CD4-positive, alpha-beta T cell treated with Interleukin-10 for 1 hour (primary cell): Measurements from ENCODE around the gene COL8A1.

Source experiments
- DNase-seq: peaks from one replicate; pipeline ENCODE4 v3.0.0-alpha.2; 2020

COL8A1 gene

DNA sequence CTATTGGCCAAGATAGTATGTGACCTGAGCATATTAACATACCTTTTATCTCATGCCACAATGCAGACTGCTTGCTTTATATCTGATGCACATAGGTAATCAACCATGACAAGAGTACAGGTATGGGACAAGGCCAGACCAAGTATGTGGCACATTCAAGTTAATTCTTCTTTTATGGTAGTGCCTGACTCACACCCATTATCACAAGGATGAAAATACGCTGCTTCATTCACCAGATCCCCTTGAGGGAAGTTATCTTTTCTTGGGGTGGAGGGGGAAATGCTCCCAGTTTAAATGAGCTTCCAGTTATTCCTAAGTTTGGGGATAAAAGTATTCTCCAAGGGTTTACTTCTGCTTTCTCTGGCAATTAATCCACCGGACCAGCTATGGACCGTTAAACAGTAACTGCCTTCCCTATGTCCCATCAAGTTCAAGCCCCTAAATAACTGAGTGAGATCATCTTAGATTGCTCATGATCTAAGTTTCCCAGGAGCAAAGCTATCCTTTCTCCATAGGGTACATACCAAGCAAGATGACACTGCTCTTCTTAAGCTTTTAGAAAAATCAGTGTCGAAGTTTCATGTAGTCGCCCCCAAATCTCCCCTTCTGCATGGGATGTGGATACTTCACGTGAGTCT is 1.9 kb downstream of the COL8A1 start:
- DNase-seq: no peak

DNA sequence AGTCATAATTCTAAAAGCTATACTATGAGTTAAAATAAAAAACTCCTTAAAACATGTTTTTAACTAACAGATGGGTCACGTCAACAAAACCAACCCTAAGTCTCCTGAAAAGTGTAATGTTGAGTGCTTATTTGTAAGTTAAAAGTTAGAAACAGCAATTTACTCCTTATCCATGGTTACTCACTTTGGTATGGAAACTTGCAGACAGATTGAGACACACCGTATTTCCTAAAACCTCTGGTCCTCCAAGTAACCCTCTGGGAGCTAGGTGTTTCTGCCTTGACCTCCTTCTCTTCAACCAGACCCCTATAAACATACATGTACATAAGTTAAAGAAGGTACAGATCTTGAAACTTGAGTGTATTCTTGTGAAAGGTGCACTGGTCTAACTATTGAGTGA is 3.1 kb downstream of the COL8A1 start:
- no peak for DNase-seq

DNA sequence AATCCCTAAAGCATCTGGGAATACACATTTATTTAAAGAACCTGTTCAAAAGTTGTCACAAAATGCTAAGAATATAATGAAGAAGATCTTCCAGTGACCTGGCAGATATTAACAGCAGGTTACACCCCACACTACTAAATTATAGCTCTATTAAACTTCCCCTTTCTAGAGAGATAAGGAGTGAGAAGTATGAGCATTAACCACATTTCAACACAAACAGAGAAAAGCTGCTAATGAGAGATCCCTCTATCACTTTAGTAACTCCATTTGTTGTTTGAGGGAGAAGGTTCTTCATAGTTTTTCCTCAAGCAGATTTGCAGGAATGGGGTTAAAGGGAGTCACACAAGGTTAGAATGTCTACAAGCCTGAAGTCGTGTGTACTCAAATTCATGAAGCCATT is 3.6 kb downstream of the COL8A1 start:
- DNase-seq: no peak

DNA sequence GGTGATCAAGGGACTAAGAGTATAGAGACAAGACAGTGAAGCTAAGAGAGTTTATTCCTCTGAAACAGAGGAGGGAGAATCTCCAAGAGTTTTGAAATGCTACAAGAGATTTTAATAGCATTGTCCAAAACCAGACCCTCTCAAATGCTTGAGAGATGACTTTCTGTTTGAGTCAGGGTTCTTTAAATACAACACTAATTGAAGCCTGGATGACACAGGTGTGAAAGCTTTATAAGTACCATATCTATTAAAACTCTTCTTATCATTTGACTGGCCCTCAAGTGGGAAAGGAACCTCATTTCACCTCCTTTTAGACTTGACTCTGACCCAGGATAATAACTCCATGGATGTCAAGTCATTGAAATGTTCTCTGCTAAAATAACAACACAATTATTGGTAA is 5.6 kb downstream of the COL8A1 start:
- DNase-seq: no peak

DNA sequence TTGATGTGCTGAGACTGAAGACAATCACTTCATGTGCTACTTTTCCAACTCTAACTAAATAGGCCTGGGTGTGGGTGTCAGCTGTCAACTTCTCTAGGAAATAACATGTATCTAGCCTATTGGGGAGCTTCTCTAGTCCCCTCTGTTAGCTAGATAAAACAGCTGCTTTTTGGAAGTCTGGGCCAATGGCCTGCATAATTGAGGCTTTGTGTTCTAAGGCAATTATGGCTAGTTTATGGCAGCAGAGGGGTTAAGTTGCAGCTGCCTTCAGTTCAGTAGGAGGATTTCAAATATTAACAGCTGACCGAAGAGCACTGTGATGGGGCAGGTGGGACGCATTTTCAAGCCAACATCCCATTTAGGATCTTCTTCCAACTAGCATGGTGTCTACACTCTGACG is 6.4 kb downstream of the COL8A1 start:
- no peak for DNase-seq

DNA sequence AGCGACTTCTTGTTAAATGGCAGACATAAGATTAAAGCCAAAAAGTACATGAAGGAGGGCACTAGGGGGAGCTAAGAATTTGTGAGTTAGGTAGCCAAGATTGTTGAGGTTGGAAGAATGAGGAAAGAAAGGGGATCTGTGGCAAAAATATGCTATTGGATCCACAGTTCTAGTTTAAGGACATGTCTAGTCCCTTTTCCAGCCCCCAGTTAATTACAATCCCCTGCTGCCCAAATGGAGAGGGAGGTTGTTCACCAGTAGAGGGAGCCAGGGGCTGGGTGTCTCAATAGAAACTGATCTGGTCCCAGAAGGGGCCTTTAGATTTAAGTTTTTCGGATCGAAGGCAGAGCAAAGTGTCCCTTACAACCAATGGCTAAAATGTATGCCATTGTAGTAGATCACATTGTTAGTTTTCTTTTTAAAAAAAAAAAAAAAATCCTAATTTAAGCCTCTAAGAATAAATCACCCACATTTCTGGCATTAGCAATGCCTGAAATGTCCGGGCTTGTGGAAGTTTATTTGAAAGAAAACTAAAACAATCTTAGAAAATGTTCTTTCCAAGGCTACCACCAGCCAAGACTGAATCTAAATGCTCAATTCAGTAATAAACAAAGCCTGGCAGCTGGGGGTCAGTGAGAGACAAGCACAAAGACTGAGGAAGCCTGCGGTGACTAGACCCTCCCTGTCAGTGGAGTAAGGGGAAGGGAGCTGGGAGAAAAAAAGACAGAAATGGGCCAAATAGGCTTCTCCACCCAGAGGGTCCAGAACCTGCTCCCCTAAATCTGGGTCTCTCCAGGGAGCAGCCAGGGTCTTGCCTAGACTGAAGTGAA is 7.1 kb downstream of the COL8A1 start:
- DNase-seq: no peak

DNA sequence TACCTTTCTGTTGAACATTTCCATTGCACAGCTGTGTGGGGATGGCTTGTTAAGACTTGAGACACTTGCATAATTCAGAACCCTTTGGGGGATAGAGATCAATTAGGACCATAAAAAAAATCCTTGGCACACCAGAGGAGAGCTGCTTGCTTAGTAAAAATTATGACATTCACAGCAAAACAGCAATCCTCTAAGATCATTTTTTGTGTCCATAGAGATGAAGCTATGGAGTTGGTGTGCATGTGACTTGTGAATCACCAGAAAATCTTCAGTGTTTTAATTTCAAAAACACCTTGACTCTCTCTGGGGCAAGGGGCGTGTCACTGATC is 7.7 kb downstream of the COL8A1 start:
- DNase-seq: no peak

DNA sequence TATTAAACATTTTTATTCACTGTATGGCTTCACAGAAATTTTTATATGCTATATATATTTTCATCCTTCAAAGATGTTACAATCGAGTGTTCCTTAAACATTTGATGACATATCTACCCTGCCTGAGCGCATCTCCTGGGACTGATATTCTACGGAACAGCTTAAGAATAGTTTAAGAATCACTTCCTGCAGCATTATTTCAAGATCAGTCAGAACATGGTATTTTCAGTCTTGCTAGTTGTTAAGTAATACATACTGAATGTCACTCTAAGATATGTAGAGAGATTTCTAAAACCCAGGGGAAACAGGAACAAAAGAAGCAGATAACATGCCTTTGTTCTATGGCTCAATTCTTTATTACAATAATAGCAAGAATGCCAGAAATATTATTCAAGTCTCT is 8.7 kb downstream of the COL8A1 start:
- no peak for DNase-seq

DNA sequence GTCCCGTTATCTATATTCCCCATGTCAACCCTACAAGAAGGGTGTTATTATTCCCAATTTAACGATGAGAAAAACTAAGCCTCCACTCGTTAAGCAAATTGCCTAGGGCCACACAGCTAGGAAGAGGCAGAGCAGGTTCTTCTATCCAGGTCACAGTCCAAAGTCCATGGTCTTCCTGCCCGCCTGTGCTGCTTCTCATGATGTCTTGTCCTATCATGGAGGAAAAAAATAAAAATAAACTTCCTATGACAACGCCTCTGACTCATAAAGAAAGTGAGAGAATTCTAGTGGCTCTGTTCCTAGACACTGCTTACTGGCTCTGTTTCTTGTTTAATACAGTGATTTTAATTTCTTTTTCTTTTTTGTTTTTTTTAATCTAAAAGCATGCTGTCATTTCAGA is 9.7 kb downstream of the COL8A1 start:
- DNase-seq: no peak

DNA sequence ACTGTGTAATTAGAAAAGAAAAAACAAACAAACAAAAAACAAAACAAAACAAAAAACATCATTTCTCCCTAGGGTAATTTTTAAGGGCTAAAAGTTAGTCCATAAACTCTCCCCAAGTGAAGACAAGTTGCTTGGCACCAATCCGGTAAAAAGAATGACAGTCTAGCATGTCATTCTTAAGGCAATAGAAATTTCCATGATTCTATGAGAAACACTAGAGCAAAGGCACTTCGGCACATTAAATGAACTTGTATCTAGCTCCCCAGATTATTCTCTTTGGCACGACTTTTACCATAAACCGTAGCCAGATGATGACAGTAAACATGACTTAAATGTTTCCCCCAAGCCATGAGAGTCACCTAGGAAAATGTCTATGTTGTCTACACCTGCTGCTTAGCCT is 10.1 kb downstream of the COL8A1 start:
- no peak for DNase-seq

DNA sequence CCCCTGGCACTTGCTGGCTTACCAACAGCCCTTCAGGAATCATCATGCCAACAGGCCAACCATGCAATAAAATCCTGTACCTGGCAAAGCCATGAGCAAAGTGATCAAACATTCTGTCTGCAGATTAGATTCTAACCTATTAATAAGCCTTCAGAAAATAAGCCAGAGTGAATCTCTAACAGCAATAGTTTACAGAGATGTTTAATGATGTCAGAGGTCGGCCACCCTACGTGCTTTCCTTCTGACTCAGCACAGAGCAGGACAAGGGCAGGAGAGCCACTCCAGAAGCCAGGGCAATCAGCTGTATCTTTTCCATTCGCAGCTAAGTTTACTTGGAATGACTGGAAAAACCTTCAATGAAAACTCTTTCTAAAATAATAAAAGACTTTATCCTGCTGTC is 13.1 kb downstream of the COL8A1 start:
- DNase-seq: no peak

DNA sequence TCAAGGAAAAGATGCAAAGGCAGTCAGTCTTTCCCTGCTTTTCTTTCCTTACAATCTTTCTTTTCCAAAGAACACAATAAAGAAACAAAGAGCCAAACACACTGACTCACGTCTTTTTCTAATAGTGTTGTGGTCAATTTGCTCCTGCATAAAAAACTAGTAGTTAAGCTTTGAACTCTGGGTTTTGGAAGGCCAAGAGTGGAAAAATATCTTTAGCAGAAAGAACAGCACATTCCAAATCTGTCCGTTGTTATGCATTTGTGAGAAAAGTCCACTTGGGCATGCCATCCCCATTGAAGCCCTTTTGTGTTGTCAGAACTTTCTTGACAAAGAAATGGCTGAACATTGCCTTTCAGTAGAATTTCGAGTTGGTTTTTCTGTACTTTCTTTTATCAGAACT is 18.2 kb downstream of the COL8A1 start:
- DNase-seq: no peak

DNA sequence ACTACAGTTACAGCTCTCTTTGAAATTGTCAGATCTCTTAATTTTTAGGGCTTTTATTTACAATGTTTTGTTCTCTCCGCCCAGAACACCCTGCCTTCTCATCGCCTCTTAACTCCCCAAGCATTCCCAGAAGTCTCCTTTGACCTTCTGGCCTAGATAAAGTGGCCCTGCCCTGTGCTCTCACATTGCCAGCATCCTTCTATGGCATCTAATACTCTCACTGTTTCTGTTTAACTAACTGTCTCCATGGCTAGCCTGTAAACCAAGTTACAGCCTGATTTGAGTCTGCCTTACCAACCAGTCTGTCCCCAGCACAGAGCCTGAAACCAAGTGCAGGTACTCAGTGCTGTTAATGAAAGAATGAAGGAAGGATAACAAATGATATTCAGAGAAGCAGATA is 19.9 kb downstream of the COL8A1 start:
- DNase-seq: no peak

DNA sequence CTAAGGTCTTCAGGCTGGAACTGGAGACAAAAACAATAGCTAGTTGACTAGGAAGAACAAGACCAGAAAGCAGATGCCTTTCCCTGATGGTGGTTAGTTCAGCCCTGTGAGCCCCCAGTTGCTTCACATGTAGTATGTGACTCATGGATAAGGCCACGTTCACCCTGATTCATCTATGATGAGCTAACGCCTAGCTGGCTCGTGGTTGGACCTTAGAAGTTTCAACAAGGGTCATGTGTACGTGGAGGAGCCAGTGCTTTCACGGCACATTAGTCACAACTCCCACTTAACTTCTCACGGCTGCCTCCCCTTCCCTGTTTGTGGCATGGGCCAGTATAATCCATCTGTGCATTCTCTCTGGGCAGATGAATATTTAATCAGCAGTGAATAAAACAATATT is 20.6 kb downstream of the COL8A1 start:
- no peak for DNase-seq

DNA sequence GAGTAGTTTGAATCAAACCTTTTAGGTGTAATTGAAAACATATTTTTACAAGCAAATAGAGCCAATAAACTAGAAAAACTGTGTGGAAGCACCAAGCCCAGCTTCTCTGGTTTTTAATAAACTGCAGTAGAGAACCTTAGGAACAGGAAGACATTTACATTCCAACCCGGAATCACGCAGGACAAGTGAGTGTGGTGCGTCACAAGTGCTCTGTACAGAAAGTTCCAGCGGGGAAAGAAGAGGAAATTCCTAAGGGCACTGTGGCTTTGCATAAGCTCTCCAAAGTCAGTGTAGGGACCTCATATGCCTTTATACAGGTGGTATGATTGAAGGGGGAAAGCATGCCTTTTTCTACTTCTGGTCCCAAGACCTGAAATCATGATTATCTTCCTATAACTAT is 21.6 kb downstream of the COL8A1 start:
- no peak for DNase-seq

DNA sequence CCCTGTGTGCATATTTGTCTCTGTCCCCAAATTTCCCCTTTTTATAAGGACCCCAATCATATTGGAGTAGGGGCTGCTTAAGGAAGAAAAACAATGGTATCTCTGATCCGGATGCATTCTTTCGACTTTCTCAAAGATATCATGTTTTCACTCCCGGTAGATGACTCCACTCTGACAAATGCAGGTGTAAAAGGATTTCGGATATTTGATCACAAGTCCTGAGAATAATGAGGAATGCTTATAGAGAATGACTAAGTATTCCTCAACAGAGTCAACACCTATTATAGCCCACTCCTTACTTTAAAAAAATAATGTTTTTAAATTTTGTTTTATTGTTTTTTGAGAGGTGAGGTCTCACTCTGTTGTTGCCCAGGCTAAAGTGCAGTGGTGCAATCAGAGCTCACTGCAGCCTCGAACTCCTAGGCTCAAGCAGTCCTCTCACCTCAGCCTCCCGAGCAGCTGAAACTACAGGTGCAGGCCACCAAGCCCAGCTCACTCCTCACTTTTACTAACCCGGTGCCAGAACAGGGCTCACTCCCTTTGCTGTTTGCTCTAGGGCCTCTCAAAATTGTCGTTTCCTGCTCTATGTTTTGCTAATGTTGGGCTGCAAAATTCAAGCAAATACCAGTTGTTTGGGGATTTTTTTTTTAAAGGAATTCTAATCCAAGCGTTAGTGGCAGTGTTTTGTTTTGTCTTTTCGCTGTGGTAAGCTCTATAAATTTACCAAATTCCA is 24.6 kb downstream of the COL8A1 start:
- DNase-seq: no peak

DNA sequence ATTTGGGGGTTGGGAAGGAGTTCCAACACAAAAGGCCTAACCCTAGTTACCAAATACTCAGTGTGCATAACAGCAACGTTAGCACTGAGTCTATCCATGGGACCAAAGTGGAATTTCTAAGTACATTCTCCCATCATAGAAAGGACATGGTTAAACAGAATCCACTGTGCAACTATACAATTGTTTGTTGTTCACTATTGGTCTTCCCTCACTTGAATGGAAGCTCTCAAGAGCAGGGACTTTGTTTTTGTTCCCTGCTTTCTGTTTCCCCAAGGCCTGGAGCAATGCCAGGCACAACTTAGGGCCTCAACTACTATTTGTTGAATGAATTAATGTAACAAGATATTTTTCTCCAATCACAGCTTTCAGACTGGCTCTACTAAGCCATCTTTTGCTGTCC is 25.6 kb downstream of the COL8A1 start:
- no peak for DNase-seq

DNA sequence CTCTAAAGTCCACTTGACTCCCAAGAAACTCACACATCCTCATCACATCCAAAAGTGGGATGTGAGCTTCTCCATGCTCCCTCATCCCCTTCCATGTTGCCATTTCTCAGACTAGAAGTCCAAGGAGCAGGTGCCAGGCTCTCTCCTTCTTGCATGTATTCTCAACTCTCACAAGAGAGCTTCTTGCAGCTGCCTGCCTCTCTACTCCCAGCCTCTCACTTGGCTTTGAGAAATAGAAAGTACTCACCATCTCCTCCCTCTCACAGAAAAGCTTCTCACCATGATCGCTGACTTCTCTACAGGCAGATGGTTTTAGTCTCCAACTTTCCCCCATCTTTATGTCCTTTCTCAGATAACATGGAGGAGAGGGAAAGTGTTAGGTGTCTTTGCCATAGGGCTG is 26.6 kb downstream of the COL8A1 start:
- DNase-seq: no peak

DNA sequence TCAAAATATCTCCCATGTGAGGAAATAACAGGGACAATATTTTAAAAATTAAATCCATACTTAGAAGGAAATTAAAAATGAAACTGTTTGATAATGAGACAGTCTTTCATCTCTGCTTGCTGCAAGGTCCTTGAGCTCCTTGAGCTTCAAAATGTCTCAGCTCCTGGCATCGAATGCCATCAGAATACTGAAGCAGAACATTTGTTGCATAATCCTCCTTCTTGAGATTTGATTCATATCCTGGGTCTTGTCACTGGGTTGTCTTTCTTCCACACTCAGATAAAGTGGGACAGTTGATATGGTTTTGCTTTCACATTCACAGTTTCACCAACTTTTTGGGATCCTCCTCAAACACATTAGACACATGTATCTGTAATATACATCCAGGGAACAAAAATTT is 27.8 kb downstream of the COL8A1 start:
- no peak for DNase-seq

DNA sequence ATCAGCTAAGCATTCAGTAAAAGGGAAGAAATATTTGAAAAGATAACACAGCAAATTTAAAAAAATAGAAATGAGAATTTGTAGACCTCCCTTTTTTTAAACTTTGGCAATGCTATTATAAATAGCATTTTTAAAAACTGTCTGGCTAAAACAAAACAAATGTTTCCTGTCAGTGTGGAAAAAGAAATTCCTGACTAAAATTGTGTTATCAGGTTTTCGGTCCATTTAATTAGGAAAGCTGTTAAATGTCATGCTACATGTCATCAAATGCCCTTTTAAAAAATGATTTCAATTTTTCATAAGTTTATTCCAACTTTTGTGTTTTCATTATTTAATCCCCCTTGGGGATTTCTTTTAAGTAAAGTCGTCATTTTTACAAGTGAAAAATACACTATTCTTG is 29.6 kb downstream of the COL8A1 start:
- no peak for DNase-seq

DNA sequence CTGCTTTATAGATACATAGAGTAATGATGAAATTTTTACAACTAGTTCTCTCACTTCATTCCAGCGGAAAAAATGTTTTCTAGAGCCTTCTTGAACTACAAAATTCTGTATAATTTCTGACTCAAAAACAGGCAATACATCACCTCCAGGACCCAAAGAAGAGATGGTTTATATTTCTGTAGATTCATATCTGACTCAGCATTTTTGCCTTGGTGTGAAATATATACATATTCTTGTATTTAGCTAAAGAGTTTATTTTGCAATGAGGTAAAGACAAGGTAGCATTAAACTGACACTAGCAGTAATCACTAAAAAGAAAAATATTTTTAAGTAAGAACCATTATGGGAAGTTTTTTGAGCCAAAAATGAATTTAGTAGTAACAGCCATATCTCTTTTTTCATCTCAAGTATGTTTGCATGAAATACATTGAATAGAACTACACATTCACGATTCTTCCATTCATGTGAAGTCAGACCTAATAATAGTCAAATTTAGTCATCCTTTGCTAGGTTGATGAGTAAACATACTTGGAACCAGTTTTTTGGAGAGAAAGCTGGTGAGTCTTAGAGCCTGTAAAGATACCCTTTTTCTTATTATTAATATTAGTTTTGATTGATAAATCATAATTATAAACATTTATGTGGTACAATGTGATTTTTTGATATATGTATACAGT is 31.6 kb downstream of the COL8A1 start:
- DNase-seq: no peak

DNA sequence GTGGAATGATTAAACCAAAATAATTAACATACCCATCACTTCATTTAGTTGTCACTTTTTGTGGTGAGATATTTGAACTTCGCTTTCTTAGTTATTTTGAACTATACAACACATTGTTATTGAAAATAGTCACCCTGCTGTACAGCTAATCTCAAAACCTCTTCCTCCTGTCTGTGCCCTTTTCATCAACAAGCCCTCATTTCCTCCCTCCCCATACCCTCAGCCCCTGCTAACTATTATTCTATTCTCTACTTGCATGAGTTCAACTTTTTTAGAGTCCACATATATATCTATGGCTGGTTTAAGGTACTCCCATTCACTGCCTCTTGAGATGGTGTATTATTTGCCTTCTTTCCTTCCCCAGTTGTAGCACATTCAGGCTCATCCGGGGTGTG is 32.2 kb downstream of the COL8A1 start:
- no peak for DNase-seq

DNA sequence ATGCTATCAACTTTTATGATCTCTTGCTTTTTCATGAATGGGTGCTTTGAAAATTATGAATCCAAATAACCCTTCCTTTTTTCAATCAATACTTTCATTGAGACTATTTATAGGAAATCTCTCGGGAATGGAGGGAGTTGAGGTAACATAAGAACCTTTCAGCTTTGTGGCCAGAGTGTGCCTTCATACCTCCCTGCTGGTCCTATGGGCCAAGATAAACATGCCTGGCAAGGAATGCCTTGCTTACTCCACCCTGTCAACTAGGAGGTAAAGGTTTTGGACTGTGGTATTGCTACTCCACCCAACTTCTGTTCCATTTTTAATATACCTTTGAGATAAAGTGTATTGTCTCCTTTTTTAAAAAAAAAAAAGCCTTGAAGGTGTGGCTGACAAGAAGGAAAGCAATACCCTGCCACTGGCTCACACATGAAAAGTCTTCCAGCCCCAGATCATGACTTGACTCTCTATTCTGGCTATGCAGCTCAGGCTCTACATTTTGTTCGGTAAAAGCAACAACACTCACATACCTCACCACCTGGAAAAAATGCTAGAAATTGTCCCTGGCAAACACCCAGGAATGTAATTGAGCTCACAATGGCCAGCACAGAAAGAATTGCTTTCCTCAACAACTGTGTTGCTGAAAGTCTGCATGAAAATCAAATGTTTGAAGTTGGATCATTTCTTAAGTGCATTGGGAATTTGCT is 35.8 kb downstream of the COL8A1 start:
- no peak for DNase-seq
